H7 (cell line): Measurements from ENCODE around the gene RAET1L. TPM values are rescaled to one million over a fixed set of nuclear protein-coding genes. Genes with fewer than 3 reads are reported as not detected.

Experiments
- DNase-seq: peaks from one replicate; pipeline ENCODE4 v3.0.0; 2012
- H3K27me3 ChIP-seq: 2 replicates; pipeline ENCODE4 v1.6.0; 2011; ENCODE audit warnings: mild to moderate bottlenecking, low read length; ENCODE audit not compliant: control insufficient read depth, insufficient read depth
- H3K36me3 ChIP-seq: replicated peaks from 2 replicates; pipeline ENCODE4 v1.5.1; 2011; ENCODE audit warnings: low read length; ENCODE audit not compliant: control insufficient read depth, insufficient read depth
- H3K4me3 ChIP-seq: 2 replicates; pipeline ENCODE4 v1.5.1; 2011; ENCODE audit warnings: low read depth, mild to moderate bottlenecking, control low read depth, low read length, moderate library complexity; ENCODE audit not compliant: insufficient read depth
- total RNA-seq: library from RNA; depleted of rRNA; stranded (reverse); fragments of >200 nt; shearing (Covaris generic); gene quantifications from 2 replicates; pipeline ENCODE4 v1.2.3, GENCODE V29; 2014

RAET1L gene
- total RNA-seq, 1 experiment from 2014 or later = not detected

GRCh38 chr6:150056916-150057315 lies 31.6 kb upstream of the RAET1L start:
- Histone ChIP-seq H3K4me3 (no peak overlapping the region), H3K36me3 (no peaks in the 10 kb centered on the region), H3K27me3 (peaks cover 2% of the 10 kb centered on the region)
- no peak for DNase-seq

GRCh38 chr6:150056156-150056555 lies 30.8 kb upstream of the RAET1L start:
- no peak for DNase-seq
- H3K36me3 ChIP-seq = no peaks in the 10 kb centered on the region
- peaks cover 2% of the 10 kb centered on the region for H3K27me3 ChIP-seq
- no peak overlapping the region for H3K4me3 ChIP-seq

- no peak for DNase-seq
- H3K36me3 ChIP-seq = no peaks in the 10 kb centered on the region
- H3K27me3 ChIP-seq = peaks cover 2% of the 10 kb centered on the region
- no peak overlapping the region for H3K4me3 ChIP-seq
Observed at GRCh38 chr6:150055131-150055530, 29.8 kb upstream of the RAET1L start.

- Histone ChIP-seq H3K36me3 (no peaks in the 10 kb centered on the region), H3K4me3 (no peak overlapping the region), H3K27me3 (peaks cover 2% of the 10 kb centered on the region)
- no peak for DNase-seq
Observed at GRCh38 chr6:150053450-150053849, 28.1 kb upstream of the RAET1L start.

GRCh38 chr6:150050846-150051245 lies 25.5 kb upstream of the RAET1L start:
- Histone ChIP-seq H3K4me3 (no peak overlapping the region), H3K27me3 (peaks cover 2% of the 10 kb centered on the region), H3K36me3 (no peaks in the 10 kb centered on the region)
- no peak for DNase-seq

DNA sequence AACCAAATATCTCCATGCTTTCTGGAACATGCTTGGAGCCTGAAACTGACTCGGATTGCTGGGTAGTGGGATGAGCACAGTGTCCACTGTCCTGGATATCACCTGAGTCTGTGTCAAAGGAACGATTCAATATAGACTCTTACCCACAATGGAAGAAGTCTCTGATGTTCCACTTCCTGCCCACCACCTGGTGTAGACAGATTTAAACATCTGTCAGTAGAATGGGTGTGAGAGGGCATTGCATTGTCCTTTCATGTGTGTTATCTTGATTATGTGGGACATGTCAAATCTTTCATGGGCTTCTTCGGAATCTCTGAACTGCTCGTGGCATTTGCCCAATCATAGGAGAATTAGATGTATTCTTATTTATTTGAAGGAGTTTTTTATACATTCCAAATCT lies 22.8 kb upstream of the RAET1L start:
- no peaks in the 10 kb centered on the region for H3K36me3 ChIP-seq
- H3K4me3 ChIP-seq = no peak overlapping the region
- H3K27me3 ChIP-seq = peaks cover 2% of the 10 kb centered on the region; the same call in 1 of the 2 replicates
- DNase-seq = no peak

DNA sequence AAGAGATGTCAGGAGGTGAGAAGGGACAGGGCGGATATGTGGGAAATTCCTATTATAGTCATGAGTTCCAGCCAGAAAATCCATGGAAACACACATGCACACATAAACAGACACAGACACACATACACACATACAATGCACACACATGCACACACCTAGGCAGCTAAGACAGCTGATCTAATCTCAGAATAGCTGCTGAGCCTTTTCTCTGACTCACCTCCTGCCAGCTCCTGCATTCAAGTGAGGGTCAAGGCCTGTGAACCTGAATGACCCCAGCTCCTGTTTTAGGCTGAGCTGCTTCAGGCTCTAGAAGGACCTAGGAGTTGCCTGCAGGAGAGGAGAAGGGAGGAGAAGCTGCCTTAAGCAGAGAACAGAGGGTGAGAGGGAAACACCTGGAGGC lies 21.6 kb upstream of the RAET1L start:
- no peak overlapping the region for H3K4me3 ChIP-seq
- DNase-seq = no peak
- no peaks in the 10 kb centered on the region for H3K36me3 ChIP-seq
- H3K27me3 ChIP-seq = peaks cover 2% of the 10 kb centered on the region; the same call in 1 of the 2 replicates

DNA sequence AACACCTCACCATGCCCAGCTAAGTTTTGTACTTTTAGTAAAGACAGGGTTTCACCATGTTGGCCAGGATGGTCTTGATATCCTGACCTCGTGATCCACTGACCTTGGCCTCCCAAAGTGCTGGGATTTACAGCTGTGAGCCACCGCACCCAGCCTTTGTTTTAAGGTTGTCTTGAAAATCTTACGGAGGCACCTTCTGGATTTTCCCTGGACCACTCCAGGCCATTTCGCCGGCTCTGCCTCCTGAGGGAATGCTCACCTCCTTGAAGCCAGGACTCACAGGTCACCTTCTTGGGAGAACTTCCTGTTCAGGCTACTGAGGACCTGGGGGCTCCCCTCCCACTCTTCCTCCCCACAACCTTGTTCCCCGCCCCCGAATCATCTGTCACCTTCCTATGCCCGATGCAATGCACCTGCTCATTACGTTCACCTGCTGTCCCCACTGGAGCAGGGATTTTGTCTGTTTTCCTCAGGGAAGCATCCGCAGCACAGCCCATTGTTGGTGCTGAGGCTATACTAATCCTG lies 19.4 kb upstream of the RAET1L start:
- no peaks in the 10 kb centered on the region for H3K36me3 ChIP-seq
- H3K4me3 ChIP-seq = no peak overlapping the region
- DNase-seq = no peak
- H3K27me3 ChIP-seq = peaks cover 16% of the 10 kb centered on the region

DNA sequence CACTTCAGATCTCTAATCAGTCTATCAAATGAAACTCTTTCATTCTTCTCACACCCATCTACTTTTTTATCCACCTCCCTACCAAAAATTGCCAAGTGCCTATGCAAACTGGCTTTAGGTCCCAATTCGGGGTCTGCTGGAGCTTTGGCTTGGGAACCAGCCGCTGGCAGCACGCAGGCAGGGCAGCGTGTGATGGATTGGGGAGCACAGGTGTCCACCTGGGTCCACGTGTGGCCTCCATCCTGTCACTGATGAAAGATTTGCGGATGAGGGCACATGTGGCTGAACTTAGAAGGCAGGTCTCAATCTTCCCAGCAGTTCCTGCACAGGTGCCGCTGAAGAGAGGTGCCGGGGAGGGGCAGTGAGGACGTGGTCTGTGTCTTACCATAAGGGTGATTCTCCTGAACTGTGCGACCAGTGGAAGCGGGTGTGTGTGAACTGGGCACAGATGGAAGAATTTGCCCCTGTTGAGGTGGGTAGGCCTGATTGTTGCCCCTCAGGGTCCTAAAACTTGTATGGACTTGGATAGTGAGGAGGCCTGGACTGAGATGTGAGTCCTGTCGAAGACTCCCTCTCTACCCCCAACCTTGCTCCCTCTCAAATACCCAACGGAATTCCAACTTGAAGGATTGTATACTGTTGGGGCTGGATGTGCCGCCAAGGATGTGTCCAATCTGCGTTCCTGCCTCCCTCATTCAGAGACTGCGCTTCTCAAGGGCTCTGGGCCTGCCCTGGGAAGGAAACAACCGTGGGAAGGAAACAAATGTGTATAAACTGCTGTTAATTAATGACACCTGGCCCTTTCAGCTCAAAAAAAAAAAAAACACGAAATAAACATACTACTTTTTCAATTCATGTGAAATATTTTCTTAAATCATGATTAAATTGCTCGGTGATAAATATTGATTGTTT lies 18.4 kb upstream of the RAET1L start:
- DNase-seq = no peak
- H3K36me3 ChIP-seq = no peaks in the 10 kb centered on the region
- no peak overlapping the region for H3K4me3 ChIP-seq
- H3K27me3 ChIP-seq = peaks cover 25% of the 10 kb centered on the region

GRCh38 chr6:150043096-150043495 lies 17.8 kb upstream of the RAET1L start:
- no peak for DNase-seq
- Histone ChIP-seq H3K27me3 (peaks cover 32% of the 10 kb centered on the region), H3K36me3 (no peaks in the 10 kb centered on the region), H3K4me3 (no peak overlapping the region)

DNA sequence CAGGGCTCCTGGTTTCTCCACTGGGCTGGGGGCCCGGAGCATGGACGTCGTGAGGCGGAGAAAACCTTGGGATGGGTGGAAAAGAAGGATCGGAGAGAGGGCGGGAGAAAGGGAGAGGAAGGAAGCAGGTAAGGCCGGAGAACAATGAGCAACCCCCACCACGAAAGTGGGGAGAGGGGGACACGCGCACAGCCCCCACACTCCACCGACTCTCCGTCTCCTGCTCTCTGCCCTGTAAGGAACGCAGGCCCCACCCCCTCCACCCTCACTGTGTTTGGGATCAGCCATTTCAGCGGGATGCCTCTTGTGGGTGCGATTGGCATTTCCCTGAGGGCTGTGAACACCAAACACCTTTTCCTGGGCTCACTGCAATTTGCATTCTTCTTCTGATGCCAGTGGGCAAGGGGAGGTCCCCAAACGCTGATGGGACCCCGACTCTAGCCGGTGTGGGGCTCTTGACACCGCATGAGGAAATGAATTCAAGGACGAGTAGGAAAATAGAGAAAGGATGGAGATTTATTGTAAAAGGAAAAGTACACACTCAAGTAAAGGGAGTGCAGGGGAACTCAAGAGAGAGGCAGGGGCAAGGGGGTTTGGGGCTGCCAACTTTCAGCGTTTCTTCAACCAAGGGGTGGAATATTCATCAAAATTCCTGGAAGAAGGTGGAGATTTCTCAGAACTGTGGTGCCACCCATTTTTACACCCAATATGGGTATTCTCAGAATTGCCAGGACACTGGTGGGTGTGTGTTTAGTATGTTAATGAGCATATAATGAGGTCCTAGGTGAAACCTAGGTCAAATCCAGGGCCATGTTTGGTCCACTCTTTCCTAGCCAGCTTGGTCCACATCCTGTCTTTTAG lies 13.1 kb upstream of the RAET1L start:
- Histone ChIP-seq H3K27me3 (peaks cover 66% of the 10 kb centered on the region), H3K4me3 (peak overlapping the region; percentile 37), H3K36me3 (no peaks in the 10 kb centered on the region)
- peak; percentile 43 for DNase-seq

GRCh38 chr6:150037526-150038201 lies 12.3 kb upstream of the RAET1L start:
- H3K4me3 ChIP-seq = peak overlapping the region; percentile 37; the same call in 1 of the 2 replicates
- peak; percentile 74 for DNase-seq
- peaks cover 72% of the 10 kb centered on the region for H3K27me3 ChIP-seq

DNA sequence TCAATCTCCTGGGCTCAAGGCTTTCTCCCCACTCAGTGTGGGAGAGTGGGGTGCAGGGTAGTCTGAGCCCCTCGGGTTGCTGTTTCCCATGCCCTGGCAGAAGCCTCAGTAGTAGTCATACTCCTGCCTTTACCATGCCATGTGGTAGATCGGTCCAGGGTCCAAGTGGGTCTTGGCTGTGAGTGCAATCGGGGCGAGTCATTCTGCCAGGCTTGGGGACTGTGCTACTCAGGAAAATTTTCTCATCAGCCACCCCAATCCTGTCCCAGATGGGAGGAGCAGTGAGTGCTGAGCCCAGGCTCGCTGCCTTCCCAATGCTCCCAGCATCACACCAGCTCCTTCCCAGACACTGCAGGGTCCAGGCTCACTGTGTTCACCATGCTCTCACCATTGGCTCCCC lies 10.7 kb upstream of the RAET1L start:
- no peak overlapping the region for H3K4me3 ChIP-seq
- no peak for DNase-seq
- peaks cover 74% of the 10 kb centered on the region for H3K27me3 ChIP-seq
- H3K36me3 ChIP-seq = no peaks in the 10 kb centered on the region

More at GRCh38 chr6:150037526-150038201, 12.3 kb upstream of the RAET1L start:
- H3K36me3 ChIP-seq = no peaks in the 10 kb centered on the region

DNA sequence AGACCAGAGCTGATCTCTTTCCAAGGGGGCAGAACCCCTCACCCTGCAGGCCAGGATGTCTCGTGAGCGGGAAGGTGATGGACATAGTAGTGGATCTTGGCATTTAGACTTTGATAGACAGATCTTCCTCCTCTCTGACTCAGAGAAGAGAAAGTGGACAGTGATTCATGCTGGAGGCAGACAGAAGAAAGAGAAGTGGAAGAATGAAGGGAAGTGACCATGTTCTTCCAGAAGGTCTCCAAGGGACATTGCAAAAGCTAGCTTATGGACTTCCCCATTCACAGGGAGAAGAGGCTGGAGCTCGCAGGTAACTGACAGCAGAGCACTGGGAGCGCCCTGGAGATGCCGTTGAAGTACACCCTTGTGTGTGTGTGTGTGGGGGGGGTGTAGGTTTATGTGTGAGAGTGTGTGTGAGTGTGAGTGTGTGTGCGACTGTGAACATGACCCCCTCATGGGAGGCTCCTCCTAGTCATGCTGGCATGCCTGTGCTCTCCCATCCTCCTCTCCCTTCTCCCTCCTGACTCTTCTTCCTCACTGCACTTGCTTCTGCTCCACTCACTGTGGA lies 8.0 kb upstream of the RAET1L start:
- Histone ChIP-seq H3K27me3 (peaks cover 51% of the 10 kb centered on the region), H3K36me3 (no peaks in the 10 kb centered on the region), H3K4me3 (no peak overlapping the region)
- no peak for DNase-seq
